ENCODE measurements around the gene MED9.

DNA sequence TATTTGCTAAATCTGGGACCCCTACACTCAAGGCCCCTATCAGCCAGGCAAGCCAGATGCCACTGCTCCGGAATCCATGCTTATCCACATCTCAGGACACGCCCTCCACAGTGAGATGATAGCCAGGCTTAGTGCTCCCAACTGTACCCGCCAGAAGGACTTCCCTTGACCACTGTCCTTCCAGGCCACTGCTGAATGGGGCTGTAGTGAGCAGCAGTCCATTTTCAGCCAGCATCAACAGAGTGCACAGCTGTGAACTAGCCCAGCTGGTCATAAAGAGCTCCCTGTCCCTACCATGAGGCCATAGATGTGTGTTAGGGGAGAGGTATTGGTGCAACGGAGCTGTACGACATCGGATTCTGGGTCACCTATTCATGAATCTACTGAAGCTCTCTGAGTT lies 13.0 kb upstream of the MED9 start:
- TF ChIP-seq, protein P1, sequence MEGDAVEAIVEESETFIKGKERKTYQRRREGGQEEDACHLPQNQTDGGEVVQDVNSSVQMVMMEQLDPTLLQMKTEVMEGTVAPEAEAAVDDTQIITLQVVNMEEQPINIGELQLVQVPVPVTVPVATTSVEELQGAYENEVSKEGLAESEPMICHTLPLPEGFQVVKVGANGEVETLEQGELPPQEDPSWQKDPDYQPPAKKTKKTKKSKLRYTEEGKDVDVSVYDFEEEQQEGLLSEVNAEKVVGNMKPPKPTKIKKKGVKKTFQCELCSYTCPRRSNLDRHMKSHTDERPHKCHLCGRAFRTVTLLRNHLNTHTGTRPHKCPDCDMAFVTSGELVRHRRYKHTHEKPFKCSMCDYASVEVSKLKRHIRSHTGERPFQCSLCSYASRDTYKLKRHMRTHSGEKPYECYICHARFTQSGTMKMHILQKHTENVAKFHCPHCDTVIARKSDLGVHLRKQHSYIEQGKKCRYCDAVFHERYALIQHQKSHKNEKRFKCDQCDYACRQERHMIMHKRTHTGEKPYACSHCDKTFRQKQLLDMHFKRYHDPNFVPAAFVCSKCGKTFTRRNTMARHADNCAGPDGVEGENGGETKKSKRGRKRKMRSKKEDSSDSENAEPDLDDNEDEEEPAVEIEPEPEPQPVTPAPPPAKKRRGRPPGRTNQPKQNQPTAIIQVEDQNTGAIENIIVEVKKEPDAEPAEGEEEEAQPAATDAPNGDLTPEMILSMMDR (conservative IDR thresholded peaks at IDR 0.05; ENCODE audit: low read length): no peak
- no peak for TF ChIP-seq EZH2phosphoT487 (IDR thresholded peaks at IDR 0.05; ENCODE audit: borderline replicate concordance)
